Gastroesophageal sphincter (tissue), 4 donors: ENCODE results near the gene ZNF579. TPM values are rescaled to one million over a fixed set of nuclear protein-coding genes. Genes with fewer than 3 reads are reported as not detected.

Experiments used
- ATAC-seq: fragments of 150-250 bp; one replicate; pipeline ENCODE4 v1.9.1; 2016; ENCODE audit warnings: mild to moderate bottlenecking, moderate library complexity
- H3K27ac ChIP-seq, 4 donors: fragments of 200-600 bp; sonication (generic) in 3 of 4; 1 replicate in 3 of 4; 2 replicates in 1 of 4; pipeline ENCODE4 v1.5.1; 2016 to 2019
- H3K27me3 ChIP-seq: fragments of 200-600 bp; sonication (generic); one replicate; pipeline ENCODE4 v1.5.1; 2019
- H3K36me3 ChIP-seq, 2 donors: fragments of 200-600 bp; sonication (generic); one replicate each; pipeline ENCODE4 v1.5.1; 2019; ENCODE audit warnings: control low read depth in 1 of 2
- H3K4me1 ChIP-seq, 3 donors: fragments of 200-600 bp; sonication (generic); 1 replicate in 2 of 3; 2 replicates in 1 of 3; pipeline ENCODE4 v1.5.1; 2016 to 2019; ENCODE audit warnings: control low read depth in 2 of 3
- H3K4me3 ChIP-seq, 2 donors: fragments of 200-600 bp; sonication (generic); one replicate each; pipeline ENCODE4 v1.5.1; 2019; ENCODE audit warnings: mild to moderate bottlenecking in 1 of 2, moderate library complexity in 1 of 2
- H3K9me3 ChIP-seq, 3 donors: fragments of 200-600 bp; sonication (generic); one replicate each; pipeline ENCODE4 v1.5.1; 2017 to 2019; ENCODE audit warnings: control low read depth in 2 of 3
- EP300 ChIP-seq: sonication (generic); formaldehyde crosslinking; IDR thresholded peaks from one replicate; pipeline ENCODE4 v1.6.1; 2017; ENCODE audit warnings: antibody characterized with exemption, mild to moderate bottlenecking
- POLR2A ChIP-seq, 2 donors: fragments of 450-650 bp; IDR thresholded peaks; one replicate each; pipeline ENCODE4 v1.6.1; 2017; ENCODE audit warnings: antibody characterized with exemption in 2 of 2, mild to moderate bottlenecking in 2 of 2, moderate library complexity in 1 of 2
- POLR2AphosphoS5 ChIP-seq: sonication (generic); formaldehyde crosslinking; IDR thresholded peaks from one replicate; pipeline ENCODE4 v1.6.1; 2017; ENCODE audit warnings: antibody characterized with exemption
- WGBS, 2 donors: methylation state at CpG; one replicate each; pipeline ENCODE4 v1.1.5; 2018; ENCODE audit warnings: low coverage in 1 of 2; 5-methylcytosine and 5-hydroxymethylcytosine counted together
- total RNA-seq, 4 donors: library from RNA; depleted of rRNA; stranded (reverse); fragments of >200 nt; gene quantifications; one replicate each; pipeline ENCODE4 v1.1.0, GENCODE V29; 2016
- TF ChIP-seq, protein P1 (sequence below), 4 experiments: fragments of 200-600 bp in 2 of 4; fragments of 450-650 bp in 2 of 4; sonication (generic) in 1 of 4; IDR thresholded peaks; one replicate each; pipeline ENCODE4 v1.5.1; 2017 to 2019; ENCODE audit warnings: antibody characterized with exemption in 4 of 4, mild to moderate bottlenecking in 2 of 4, moderate library complexity in 2 of 4

Gene ZNF579
- total RNA-seq, 4 donors from 2014 or later: 2.8 to 6.9 (median 3.9) TPM

DNA sequence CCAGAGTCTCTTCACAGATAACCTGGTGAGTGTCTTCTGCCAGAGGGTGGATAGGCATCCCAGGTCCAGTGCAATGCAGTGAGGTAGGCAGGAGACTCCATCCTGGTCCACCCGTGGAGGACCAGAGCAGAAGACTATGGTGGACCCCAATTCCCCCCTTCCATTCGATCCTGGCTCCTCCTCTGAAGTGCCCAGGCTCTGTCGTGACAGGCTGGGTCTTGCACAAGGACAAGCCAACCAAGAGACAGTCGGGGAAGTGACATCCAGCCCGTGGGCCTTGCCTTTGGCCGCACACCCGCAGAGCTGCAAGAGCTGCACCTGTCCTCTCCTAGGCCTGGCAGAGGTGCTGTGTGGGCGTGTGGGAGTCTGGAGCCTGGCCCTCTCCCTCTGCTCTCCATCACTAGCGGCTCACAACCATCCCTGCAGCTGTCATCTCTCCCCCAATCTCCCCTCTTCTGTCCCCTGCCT is 40.6 kb upstream of the ZNF579 start:
- H3K27ac ChIP-seq: no peak overlapping the region
- H3K27me3 ChIP-seq: no peaks in the 10 kb centered on the region
- no peaks in the 10 kb centered on the region for H3K9me3 ChIP-seq
- no peak overlapping the region for H3K4me3 ChIP-seq
- peaks cover 0 to 43% of the 10 kb centered on the region in 2 donors for H3K36me3 ChIP-seq
- H3K4me1 ChIP-seq: peaks cover 0 to 34% (median 0%) of the 10 kb centered on the region in 3 donors
- WGBS, 2 donors: no CpG with 5 or more reads among the region's 9 CpGs
- no peak for ATAC-seq
- TF ChIP-seq POLR2A (IDR thresholded peaks at IDR 0.05) (no peak), EP300 (no peak), POLR2AphosphoS5 (no peak)
- TF ChIP-seq, protein P1, sequence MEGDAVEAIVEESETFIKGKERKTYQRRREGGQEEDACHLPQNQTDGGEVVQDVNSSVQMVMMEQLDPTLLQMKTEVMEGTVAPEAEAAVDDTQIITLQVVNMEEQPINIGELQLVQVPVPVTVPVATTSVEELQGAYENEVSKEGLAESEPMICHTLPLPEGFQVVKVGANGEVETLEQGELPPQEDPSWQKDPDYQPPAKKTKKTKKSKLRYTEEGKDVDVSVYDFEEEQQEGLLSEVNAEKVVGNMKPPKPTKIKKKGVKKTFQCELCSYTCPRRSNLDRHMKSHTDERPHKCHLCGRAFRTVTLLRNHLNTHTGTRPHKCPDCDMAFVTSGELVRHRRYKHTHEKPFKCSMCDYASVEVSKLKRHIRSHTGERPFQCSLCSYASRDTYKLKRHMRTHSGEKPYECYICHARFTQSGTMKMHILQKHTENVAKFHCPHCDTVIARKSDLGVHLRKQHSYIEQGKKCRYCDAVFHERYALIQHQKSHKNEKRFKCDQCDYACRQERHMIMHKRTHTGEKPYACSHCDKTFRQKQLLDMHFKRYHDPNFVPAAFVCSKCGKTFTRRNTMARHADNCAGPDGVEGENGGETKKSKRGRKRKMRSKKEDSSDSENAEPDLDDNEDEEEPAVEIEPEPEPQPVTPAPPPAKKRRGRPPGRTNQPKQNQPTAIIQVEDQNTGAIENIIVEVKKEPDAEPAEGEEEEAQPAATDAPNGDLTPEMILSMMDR (IDR thresholded peaks at IDR 0.05): no peak

DNA sequence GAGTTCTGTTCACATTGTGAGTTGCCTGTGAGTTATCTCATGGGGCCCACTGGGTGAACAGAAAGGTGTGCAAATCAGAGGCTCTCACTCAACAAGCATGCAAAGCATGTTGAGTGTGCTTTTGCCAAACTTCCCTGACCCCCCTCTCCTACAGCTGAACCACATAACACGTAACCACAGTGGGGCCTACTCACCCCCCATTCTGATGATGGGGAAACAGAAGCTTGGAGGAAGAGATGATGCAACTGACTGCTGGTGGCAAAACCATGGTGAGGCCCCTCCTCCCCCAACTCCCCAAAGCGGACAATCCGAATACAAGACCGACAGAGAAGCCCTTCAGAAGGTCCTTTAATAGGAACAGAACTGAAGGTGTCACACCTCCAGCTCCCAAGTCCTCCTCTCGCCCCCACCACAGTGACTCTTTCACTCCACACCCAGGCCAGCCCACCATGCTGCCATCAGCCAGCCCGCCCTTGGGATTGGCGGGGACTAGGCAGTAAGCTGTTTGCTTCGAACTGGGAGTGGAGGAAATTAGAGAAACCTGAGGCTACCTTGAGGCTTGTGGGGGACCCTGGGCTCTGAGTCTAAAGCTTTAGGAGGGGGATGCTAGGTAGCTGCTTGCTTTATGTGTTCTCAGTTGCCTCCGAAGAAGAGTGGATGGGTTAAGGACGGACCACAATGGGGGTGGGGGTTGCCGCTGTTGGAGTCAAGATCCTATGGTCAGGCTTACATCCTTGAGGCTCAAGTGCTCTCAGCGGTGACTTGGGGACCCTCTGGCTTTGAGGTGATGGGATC is 40.0 kb upstream of the ZNF579 start:
- WGBS, 2 donors: 89% methylated on average over 3 of the region's 12 CpGs; no CpG with 5 or more reads in 1 of the 2 donors
- Histone ChIP-seq H3K36me3 (peaks cover 0 to 50% of the 10 kb centered on the region in 2 donors), H3K4me1 (peaks cover 0 to 34% (median 0%) of the 10 kb centered on the region in 3 donors), H3K27ac (no peak overlapping the region), H3K9me3 (no peaks in the 10 kb centered on the region), H3K4me3 (no peak overlapping the region), H3K27me3 (no peaks in the 10 kb centered on the region)
- TF ChIP-seq EP300 (no peak), POLR2AphosphoS5 (no peak), POLR2A (IDR thresholded peaks at IDR 0.05) (no peak)
- TF ChIP-seq, protein P1 (IDR thresholded peaks at IDR 0.05): no peak
- ATAC-seq: no peak

GRCh38 chr19:55619286-55619685 is 38.6 kb upstream of the ZNF579 start:
- no peaks in the 10 kb centered on the region for H3K27me3 ChIP-seq
- 62 to 63% methylated on average over 2 to 3 of the region's 3 CpGs for WGBS, 2 donors
- H3K36me3 ChIP-seq: peaks cover 0 to 63% of the 10 kb centered on the region in 2 donors
- no peak for ATAC-seq
- H3K27ac ChIP-seq: peak overlapping the region in 3 of 4 donors; percentile 14 to 37 (median 30)
- peaks cover 0 to 26% (median 0%) of the 10 kb centered on the region in 3 donors for H3K4me1 ChIP-seq
- no peak overlapping the region for H3K4me3 ChIP-seq
- H3K9me3 ChIP-seq: no peaks in the 10 kb centered on the region
- TF ChIP-seq, protein P1 (IDR thresholded peaks at IDR 0.05): peak in 2 of 4 experiments; percentile 10 to 15
- no peak for TF ChIP-seq EP300

DNA sequence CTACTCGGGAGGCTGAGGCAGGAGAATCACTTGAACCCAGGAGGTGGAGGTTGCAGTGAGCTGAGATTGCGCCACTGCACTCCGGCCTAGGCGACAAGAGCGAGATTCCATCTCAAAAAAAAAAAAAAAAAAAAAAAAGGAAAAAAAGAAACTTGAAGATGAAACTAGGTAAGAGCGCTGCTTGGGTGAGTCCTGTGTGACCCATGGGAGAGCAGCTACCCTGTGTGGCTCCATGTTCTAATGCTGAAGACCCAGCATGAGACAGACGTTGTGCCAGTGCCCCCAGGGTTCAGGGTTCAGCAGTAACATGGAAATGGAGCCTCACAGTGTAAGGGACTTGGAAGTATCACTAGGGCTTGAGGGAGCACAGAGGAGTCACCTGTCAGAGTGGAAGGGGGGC is 37.8 kb upstream of the ZNF579 start:
- WGBS, 2 donors: 66 to 72% methylated on average over 3 to 5 of the region's 7 CpGs
- H3K36me3 ChIP-seq: peaks cover 0 to 72% of the 10 kb centered on the region in 2 donors

GRCh38 chr19:55617426-55617825 is 36.8 kb upstream of the ZNF579 start:
- ATAC-seq: no peak
- WGBS, 2 donors: 84% methylated on average over 4 of the region's 8 CpGs; no CpG with 5 or more reads in 1 of the 2 donors

More for the DNA sequence above, 37.8 kb upstream of the ZNF579 start:
- no peaks in the 10 kb centered on the region for H3K27me3 ChIP-seq
- no peak for ATAC-seq
- peak overlapping the region in 3 of 4 donors; percentile 9 to 30 (median 14) for H3K27ac ChIP-seq
- TF ChIP-seq POLR2AphosphoS5 (no peak), EP300 (no peak), POLR2A (IDR thresholded peaks at IDR 0.05) (no peak)
- H3K4me3 ChIP-seq: no peak overlapping the region
- peaks cover 0 to 19% (median 0%) of the 10 kb centered on the region in 3 donors for H3K4me1 ChIP-seq
- H3K9me3 ChIP-seq: no peaks in the 10 kb centered on the region

More at GRCh38 chr19:55617426-55617825, 36.8 kb upstream of the ZNF579 start:
- Histone ChIP-seq H3K27ac (no peak overlapping the region), H3K27me3 (no peaks in the 10 kb centered on the region), H3K36me3 (peaks cover 0 to 72% of the 10 kb centered on the region in 2 donors), H3K4me1 (peaks cover 0 to 18% (median 0%) of the 10 kb centered on the region in 3 donors), H3K9me3 (no peaks in the 10 kb centered on the region), H3K4me3 (no peak overlapping the region)
- no peak for TF ChIP-seq EP300
- TF ChIP-seq POLR2A (IDR thresholded peaks at IDR 0.05): no peak
- TF ChIP-seq POLR2AphosphoS5: no peak
- TF ChIP-seq, protein P1 (IDR thresholded peaks at IDR 0.05): no peak
